B cell (primary cell): Measurements from ENCODE around the gene GRAMD2A. TPM values are rescaled to one million over a fixed set of nuclear protein-coding genes. Genes with fewer than 3 reads are reported as not detected.

ENCODE experiments used
- ATAC-seq: fragments of 200-7000 bp; cut with Tn5 transposase; one replicate; pipeline ENCODE4 v1.10.0; 2021; ENCODE audit warnings: low read depth, mild to moderate bottlenecking, moderate number of reproducible peaks, moderate library complexity
- CTCF ChIA-PET: fragments of 350-600 bp; sonication (Branson Sonifier 250); formaldehyde crosslinking; loops from one replicate; lab custom pipeline; 2021; ENCODE audit warnings: antibody characterized with exemption, inconsistent platforms; lab: Charles Lee
- POLR2A ChIA-PET: fragments of 350-600 bp; sonication (Branson Sonifier 250); formaldehyde crosslinking; loops from one replicate; lab custom pipeline; 2021; ENCODE audit warnings: antibody characterized with exemption; lab: Charles Lee
- DNase-seq: peaks from one replicate; pipeline ENCODE4 v3.0.0; 2013
- H2AFZ ChIP-seq: 2 replicates; pipeline ENCODE4 v1.6.1; 2012; ENCODE audit warnings: mild to moderate bottlenecking, low read depth, low read length; ENCODE audit not compliant: insufficient read depth, poor library complexity, severe bottlenecking
- H3K27ac ChIP-seq, 2 donors: 1 replicate in 1 of 2; 2 replicates in 1 of 2; pipeline ENCODE4 v1.5.1; 2012 to 2013; ENCODE audit warnings: low read length in 2 of 2, mild to moderate bottlenecking in 2 of 2, moderate library complexity in 1 of 2
- H3K27me3 ChIP-seq, 4 experiments: fragments of 200-600 bp in 1 of 4; sonication (generic) in 1 of 4; replicated peaks in 1 of 4; 1 replicate in 2 of 4; 2 replicates in 2 of 4; pipeline versions ENCODE4 v1.6.1 to v1.7.0; 2013 to 2016; ENCODE audit warnings: low read length in 3 of 4, mild to moderate bottlenecking in 2 of 4, mixed read lengths in 1 of 4, moderate library complexity in 1 of 4; ENCODE audit not compliant: insufficient read depth in 4 of 4, control insufficient read depth in 3 of 4; ENCODE audit errors: control extremely low read depth in 1 of 4
- H3K36me3 ChIP-seq, 2 experiments: replicated peaks in 1 of 2; 1 replicate in 1 of 2; 2 replicates in 1 of 2; pipeline versions ENCODE4 v1.6.1 to v1.7.1; 2013; ENCODE audit warnings: low read length in 1 of 2; ENCODE audit not compliant: insufficient read depth in 2 of 2, control insufficient read depth in 1 of 2; ENCODE audit errors: control extremely low read depth in 1 of 2, extremely low read depth in 1 of 2
- H3K4me1 ChIP-seq, 2 donors: fragments of 200-600 bp in 1 of 2; sonication (generic) in 1 of 2; 1 replicate in 1 of 2; 2 replicates in 1 of 2; pipeline versions ENCODE4 v1.5.1 to v1.6.1; 2013 to 2017; ENCODE audit warnings: low read length in 2 of 2; ENCODE audit not compliant: control insufficient read depth in 2 of 2, insufficient read depth in 2 of 2
- H3K4me2 ChIP-seq: replicated peaks from 2 replicates; pipeline ENCODE3; 2012; ENCODE audit warnings: mild to moderate bottlenecking, low read depth, low read length; ENCODE audit not compliant: poor library complexity, severe bottlenecking
- H3K4me3 ChIP-seq, 5 experiments: fragments of 200-600 bp in 1 of 5; sonication (generic) in 1 of 5; 1 replicate in 3 of 5; 2 replicates in 2 of 5; pipeline versions ENCODE4 v1.5.1 to v1.7.0; 2011 to 2016; ENCODE audit warnings: low read length in 4 of 5, mild to moderate bottlenecking in 4 of 5, low read depth in 2 of 5, control low read depth in 1 of 5, moderate library complexity in 1 of 5; ENCODE audit not compliant: insufficient read depth in 1 of 5; ENCODE audit errors: control extremely low read depth in 1 of 5, extremely low read depth in 1 of 5
- H3K79me2 ChIP-seq: fragments of 200-600 bp; sonication (generic); one replicate; pipeline ENCODE4 v1.6.0; 2016; ENCODE audit warnings: low read length; ENCODE audit not compliant: control insufficient read depth, insufficient read depth
- H3K9ac ChIP-seq: fragments of 200-600 bp; sonication (generic); 2 replicates; pipeline ENCODE4 v1.6.1; 2017; ENCODE audit warnings: mild to moderate bottlenecking, low read length, moderate library complexity
- H3K9me3 ChIP-seq, 3 donors: one replicate each; pipeline versions ENCODE4 v1.6.1 to v1.7.1; 2013; ENCODE audit warnings: low read length in 2 of 3; ENCODE audit not compliant: control insufficient read depth in 2 of 3, insufficient read depth in 1 of 3; ENCODE audit errors: control extremely low read depth in 1 of 3
- H4K20me1 ChIP-seq: 2 replicates; pipeline ENCODE4 v1.6.0; 2012; ENCODE audit warnings: mild to moderate bottlenecking, low read length; ENCODE audit not compliant: insufficient read depth, control insufficient read depth, poor library complexity, severe bottlenecking
- H3K27ac Mint-ChIP-seq: one replicate; pipeline ENCODE4 v1.8.0; 2021; ENCODE audit warnings: mixed read lengths
- H3K27me3 Mint-ChIP-seq: one replicate; pipeline ENCODE4 v1.8.0; 2021; ENCODE audit warnings: mixed read lengths
- H3K4me1 Mint-ChIP-seq: one replicate; pipeline ENCODE4 v1.8.0; 2021; ENCODE audit warnings: mixed read lengths
- H3K4me3 Mint-ChIP-seq: one replicate; pipeline ENCODE4 v1.8.0; 2021; ENCODE audit warnings: mixed read lengths
- H3K9me3 Mint-ChIP-seq: one replicate; pipeline ENCODE4 v1.8.0; 2022; ENCODE audit warnings: mixed read lengths; ENCODE audit not compliant: insufficient read depth
- EZH2 ChIP-seq: IDR thresholded peaks from 2 replicates; pipeline ENCODE4 v1.6.1; 2012; ENCODE audit warnings: borderline replicate concordance, low read depth, mild to moderate bottlenecking, moderate library complexity, low read length; ENCODE audit not compliant: insufficient read depth, poor library complexity, severe bottlenecking
- WGBS: methylation state at CpG from one replicate; pipeline ENCODE4 v1.1.5; 2013; ENCODE audit warnings: missing lambda C conversion rate; ENCODE audit not compliant: insufficient coverage; 5-methylcytosine and 5-hydroxymethylcytosine counted together
- intact Hi-C: fragments of 100-400 bp; cut with micrococcal nuclease; formaldehyde crosslinking; loops from one replicate; pipeline ENCODE4 v1.10.0; 2022
- polyA plus RNA-seq: library from polyadenylated mRNA; depleted of rRNA; stranded (reverse); fragments of >200 nt; gene quantifications from 2 replicates; pipeline ENCODE4 v1.2.3, GENCODE V29; 2012
- total RNA-seq, 2 donors: library from RNA; stranded (reverse); fragments of 120-200 nt in 1 of 2; gene quantifications; 1 replicate in 1 of 2; 2 replicates in 1 of 2; pipeline versions ENCODE4 v1.2.3 to v1.2.4, GENCODE V29; 2013 to 2022
- TF ChIP-seq, protein P1 (sequence below): fragments of 200-600 bp; IDR thresholded peaks from one replicate; pipeline ENCODE4 v1.8.0; 2022; ENCODE audit warnings: antibody characterized with exemption, mild to moderate bottlenecking

GRAMD2A gene
- total and polyA plus RNA-seq, 2 donors (not counting 1 experiment from before 2014, with no cell fraction given) = not detected

DNA sequence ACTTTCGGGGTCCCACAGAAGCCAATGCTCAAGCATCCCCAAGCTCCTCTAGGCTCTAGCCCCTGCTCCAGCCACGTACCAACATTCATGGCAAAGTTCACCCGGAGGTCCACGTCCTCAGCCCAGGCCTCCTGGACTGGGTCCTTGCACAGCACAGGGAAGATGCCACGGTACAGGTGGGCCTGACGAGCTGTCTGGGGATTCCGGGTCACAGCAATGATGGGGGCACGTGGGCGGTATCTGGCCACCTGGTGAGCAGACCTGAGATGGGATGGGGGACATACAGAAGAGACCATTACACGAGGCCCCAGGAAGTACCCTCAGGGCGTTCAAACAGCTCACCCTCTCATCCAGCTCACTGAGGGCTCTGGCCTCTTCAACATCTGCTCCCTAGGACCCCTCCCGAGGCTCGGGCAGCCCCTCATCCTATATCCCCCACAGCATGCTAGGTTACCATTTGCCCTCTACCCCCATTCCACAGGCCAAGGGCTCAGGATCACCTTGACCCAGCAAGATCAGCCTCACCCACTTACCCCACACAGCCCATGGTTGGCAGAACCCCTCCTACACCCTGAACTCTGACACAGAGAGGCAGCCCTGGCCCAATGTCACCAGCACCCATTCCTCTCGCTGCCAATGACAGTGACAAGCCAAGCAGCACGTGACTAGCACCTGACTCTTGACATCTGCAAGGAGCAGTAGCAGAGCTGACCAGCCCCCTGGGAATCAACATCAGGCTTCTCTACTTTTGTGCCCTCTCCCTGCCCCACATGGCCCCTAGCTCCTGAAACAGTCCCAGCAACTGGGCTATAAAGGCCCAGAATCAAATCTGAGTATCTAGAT lies 3.0 kb upstream of the GRAMD2A start:
- peak overlapping the region; percentile 41 for H3K27ac Mint-ChIP-seq
- peaks cover 4 to 6% of the 10 kb centered on the region in 2 donors for H3K4me1 ChIP-seq
- peaks cover 23 to 72% of the 10 kb centered on the region in 2 experiments for H3K36me3 ChIP-seq
- no peak overlapping the region for H2AFZ ChIP-seq
- POLR2A ChIA-PET = no interaction called here
- TF ChIP-seq, protein P1, sequence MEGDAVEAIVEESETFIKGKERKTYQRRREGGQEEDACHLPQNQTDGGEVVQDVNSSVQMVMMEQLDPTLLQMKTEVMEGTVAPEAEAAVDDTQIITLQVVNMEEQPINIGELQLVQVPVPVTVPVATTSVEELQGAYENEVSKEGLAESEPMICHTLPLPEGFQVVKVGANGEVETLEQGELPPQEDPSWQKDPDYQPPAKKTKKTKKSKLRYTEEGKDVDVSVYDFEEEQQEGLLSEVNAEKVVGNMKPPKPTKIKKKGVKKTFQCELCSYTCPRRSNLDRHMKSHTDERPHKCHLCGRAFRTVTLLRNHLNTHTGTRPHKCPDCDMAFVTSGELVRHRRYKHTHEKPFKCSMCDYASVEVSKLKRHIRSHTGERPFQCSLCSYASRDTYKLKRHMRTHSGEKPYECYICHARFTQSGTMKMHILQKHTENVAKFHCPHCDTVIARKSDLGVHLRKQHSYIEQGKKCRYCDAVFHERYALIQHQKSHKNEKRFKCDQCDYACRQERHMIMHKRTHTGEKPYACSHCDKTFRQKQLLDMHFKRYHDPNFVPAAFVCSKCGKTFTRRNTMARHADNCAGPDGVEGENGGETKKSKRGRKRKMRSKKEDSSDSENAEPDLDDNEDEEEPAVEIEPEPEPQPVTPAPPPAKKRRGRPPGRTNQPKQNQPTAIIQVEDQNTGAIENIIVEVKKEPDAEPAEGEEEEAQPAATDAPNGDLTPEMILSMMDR = no peak
- TF ChIP-seq EZH2 = no peak
- intact Hi-C loops = no loop called here
- CTCF ChIA-PET = interaction anchor here (0.6 to 9.5 kb wide), 29 partner anchors 8 to 1977 kb away, joined by 3 to 137 read pairs (median 4); partner anchors contain the start of gene PKM
- DNase-seq (no peak), ATAC-seq (no peak)
- no peaks in the 10 kb centered on the region for H3K9me3 ChIP-seq
- no peak overlapping the region for H3K4me3 Mint-ChIP-seq
- H3K27me3 ChIP-seq = peaks cover 0 to 20% (median 5%) of the 10 kb centered on the region in 4 experiments
- no peak overlapping the region for H3K4me3 ChIP-seq
- no peaks in the 10 kb centered on the region for H3K9me3 Mint-ChIP-seq
- peak overlapping the region in 1 of 2 donors; percentile 20 for H3K27ac ChIP-seq
- peaks cover 26% of the 10 kb centered on the region for H3K4me1 Mint-ChIP-seq
- H3K79me2 ChIP-seq = no peaks in the 10 kb centered on the region
- WGBS = 80% methylated on average over 13 of the region's 15 CpGs
- no peak overlapping the region for H3K9ac ChIP-seq
- no peak overlapping the region for H3K4me2 ChIP-seq
- H4K20me1 ChIP-seq = peaks cover 18% of the 10 kb centered on the region
- peaks cover 12% of the 10 kb centered on the region for H3K27me3 Mint-ChIP-seq
